ENCODE data around the gene CDC20B. TPM values are rescaled to one million over a fixed set of nuclear protein-coding genes. Genes with fewer than 3 reads are reported as not detected.
A peak's percentile ranks its signal among the peaks of the same experiment; 100 is the strongest.

CDC20B gene
- total and polyA plus RNA-seq, 2 of the 8 experiments (the other 6 are each of a cell fraction or from before 2014, with no cell fraction given) = 0.06 TPM; not detected in 1

DNA sequence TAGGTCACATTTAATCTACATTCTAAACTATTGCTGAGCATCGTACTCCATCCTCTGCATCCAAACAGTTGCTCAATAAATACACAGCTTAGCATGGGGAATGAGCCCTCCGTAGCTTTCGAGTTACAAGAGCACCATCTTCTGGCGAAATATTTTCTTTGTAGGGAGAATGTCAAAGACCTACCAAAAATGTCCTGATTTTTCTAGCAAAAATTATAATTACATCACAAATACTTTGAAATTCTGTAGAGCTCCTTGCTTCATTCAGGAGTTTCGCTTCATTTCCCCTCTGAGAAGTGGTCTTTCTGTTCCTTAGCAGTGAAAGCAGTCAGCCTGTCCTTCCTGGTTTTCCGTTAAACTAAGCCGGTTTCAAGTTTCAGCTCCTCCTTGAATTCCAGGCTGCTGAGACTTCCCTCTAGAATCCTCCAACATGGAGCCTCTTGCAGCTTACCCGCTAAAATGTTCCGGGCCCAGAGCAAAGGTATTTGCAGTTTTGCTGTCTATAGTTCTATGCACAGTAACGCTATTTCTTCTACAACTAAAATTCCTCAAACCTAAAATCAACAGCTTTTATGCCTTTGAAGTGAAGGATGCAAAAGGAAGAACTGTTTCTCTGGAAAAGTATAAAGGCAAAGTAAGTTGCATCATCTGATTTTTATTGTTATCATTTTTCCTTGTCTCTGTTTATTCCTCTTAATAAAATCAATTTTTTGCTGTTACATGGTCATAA lies 13.0 kb downstream of the CDC20B start, which contains the start of gene GPX8 (continued):
- TF ChIP-seq, protein P1, sequence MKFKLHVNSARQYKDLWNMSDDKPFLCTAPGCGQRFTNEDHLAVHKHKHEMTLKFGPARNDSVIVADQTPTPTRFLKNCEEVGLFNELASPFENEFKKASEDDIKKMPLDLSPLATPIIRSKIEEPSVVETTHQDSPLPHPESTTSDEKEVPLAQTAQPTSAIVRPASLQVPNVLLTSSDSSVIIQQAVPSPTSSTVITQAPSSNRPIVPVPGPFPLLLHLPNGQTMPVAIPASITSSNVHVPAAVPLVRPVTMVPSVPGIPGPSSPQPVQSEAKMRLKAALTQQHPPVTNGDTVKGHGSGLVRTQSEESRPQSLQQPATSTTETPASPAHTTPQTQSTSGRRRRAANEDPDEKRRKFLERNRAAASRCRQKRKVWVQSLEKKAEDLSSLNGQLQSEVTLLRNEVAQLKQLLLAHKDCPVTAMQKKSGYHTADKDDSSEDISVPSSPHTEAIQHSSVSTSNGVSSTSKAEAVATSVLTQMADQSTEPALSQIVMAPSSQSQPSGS (IDR thresholded peaks at IDR 0.05; ENCODE audit: low read length) = peak; percentile 74; the same call in 1 of the 2 replicates
- TF ChIP-seq HDAC2 (IDR thresholded peaks at IDR 0.05; ENCODE audit: borderline replicate concordance in 1 of 2, low read depth in 2 of 2, low read length in 2 of 2) (peak in 1 of 2 experiments; percentile 84; a peak in 1 of 4 replicates), CEBPB (IDR thresholded peaks at IDR 0.05; ENCODE audit: low read depth, low read length) (peak; percentile 91), TEAD4 (IDR thresholded peaks at IDR 0.05; ENCODE audit: low read depth, low read length) (peak; percentile 86), SIRT6 (IDR thresholded peaks at IDR 0.05; ENCODE audit: low read length) (no peak)

All from H1 (cell line).